H9 (cell line): ENCODE data around the gene NCOA5. TPM values are rescaled to one million over a fixed set of nuclear protein-coding genes. Genes with fewer than 3 reads are reported as not detected.
A peak's percentile ranks its signal among the peaks of the same experiment; 100 is the strongest.

Experiments
- DNase-seq: peaks from one replicate; pipeline ENCODE4 v3.0.0-alpha.2; 2017
- H2AFZ ChIP-seq: one replicate; pipeline ENCODE4 v1.6.1; 2013; ENCODE audit warnings: mild to moderate bottlenecking, low read length, control low read depth, moderate library complexity
- H2AK5ac ChIP-seq: 2 replicates; pipeline ENCODE4 v1.6.1; 2013; ENCODE audit warnings: low read length, control low read depth, mixed read lengths; ENCODE audit not compliant: insufficient read length
- H2BK120ac ChIP-seq: one replicate; pipeline ENCODE4 v1.6.1; 2013; ENCODE audit warnings: low read depth, mild to moderate bottlenecking, low read length, control low read depth, inconsistent platforms; ENCODE audit not compliant: poor library complexity, severe bottlenecking
- H2BK12ac ChIP-seq: 2 replicates; pipeline ENCODE4 v1.6.1; 2013; ENCODE audit warnings: low read length, control low read depth, mixed read lengths, low read depth; ENCODE audit not compliant: insufficient read length
- H2BK15ac ChIP-seq: 2 replicates; pipeline ENCODE4 v1.6.1; 2013; ENCODE audit warnings: low read depth, low read length, control low read depth
- H2BK20ac ChIP-seq: one replicate; pipeline ENCODE4 v1.6.1; 2013; ENCODE audit warnings: low read depth, mild to moderate bottlenecking, low read length, control low read depth, inconsistent platforms; ENCODE audit not compliant: poor library complexity, severe bottlenecking
- H2BK5ac ChIP-seq: 2 replicates; pipeline ENCODE4 v1.6.1; 2013; ENCODE audit warnings: low read length, control low read depth, mixed read lengths; ENCODE audit not compliant: insufficient read length
- H3K14ac ChIP-seq: 2 replicates; pipeline ENCODE4 v1.6.1; 2013; ENCODE audit warnings: low read length, control low read depth; ENCODE audit not compliant: insufficient read depth
- H3K18ac ChIP-seq: 2 replicates; pipeline ENCODE4 v1.6.1; 2013; ENCODE audit warnings: low read depth, mild to moderate bottlenecking, mixed read lengths, low read length, control low read depth; ENCODE audit not compliant: insufficient read length
- H3K23ac ChIP-seq: 2 replicates; pipeline ENCODE4 v1.6.1; 2013; ENCODE audit warnings: low read length, control low read depth, mixed read lengths, low read depth; ENCODE audit not compliant: insufficient read length
- H3K23me2 ChIP-seq: 2 replicates; pipeline ENCODE4 v1.6.1; 2013; ENCODE audit warnings: low read depth, mild to moderate bottlenecking, mixed read lengths, low read length, control low read depth; ENCODE audit not compliant: insufficient read length, poor library complexity, severe bottlenecking
- H3K27ac ChIP-seq: 2 replicates; pipeline ENCODE4 v1.5.1; 2013; ENCODE audit warnings: low read length, control low read depth, mixed read lengths, low read depth; ENCODE audit not compliant: insufficient read length
- H3K27me3 ChIP-seq: 2 replicates; pipeline ENCODE4 v1.6.1; 2013; ENCODE audit warnings: low read length, control low read depth, inconsistent platforms; ENCODE audit not compliant: insufficient read depth
- H3K4ac ChIP-seq: 2 replicates; pipeline ENCODE4 v1.6.1; 2013; ENCODE audit warnings: low read depth, mild to moderate bottlenecking, control low read depth, inconsistent platforms, low read length, moderate library complexity
- H3K4me1 ChIP-seq: 2 replicates; pipeline ENCODE4 v1.6.1; 2013; ENCODE audit warnings: low read length, control low read depth, inconsistent platforms; ENCODE audit not compliant: insufficient read depth
- H3K4me2 ChIP-seq: 2 replicates; pipeline ENCODE4 v1.6.1; 2013; ENCODE audit warnings: low read length, control low read depth, mixed read lengths; ENCODE audit not compliant: insufficient read length, insufficient read depth
- H3K56ac ChIP-seq: 2 replicates; pipeline ENCODE4 v1.6.1; 2013; ENCODE audit warnings: low read depth, mild to moderate bottlenecking, mixed read lengths, low read length, control low read depth; ENCODE audit not compliant: insufficient read length
- H3K79me1 ChIP-seq: 2 replicates; pipeline ENCODE4 v1.6.1; 2013; ENCODE audit warnings: low read depth, mild to moderate bottlenecking, moderate library complexity, low read length, control low read depth, inconsistent platforms; ENCODE audit not compliant: insufficient read depth, poor library complexity, severe bottlenecking
- H3K79me2 ChIP-seq: 2 replicates; pipeline ENCODE4 v1.6.1; 2013; ENCODE audit warnings: low read length, control low read depth, inconsistent platforms; ENCODE audit not compliant: insufficient read depth
- H3K9ac ChIP-seq: 2 replicates; pipeline ENCODE4 v1.6.1; 2013; ENCODE audit warnings: low read length, control low read depth, mixed read lengths; ENCODE audit not compliant: insufficient read length; ENCODE audit errors: extremely low read depth
- H3K9me3 ChIP-seq: one replicate; pipeline ENCODE4 v1.6.1; 2013; ENCODE audit warnings: low read depth, low read length, inconsistent platforms; ENCODE audit not compliant: control insufficient read depth
- H3T11ph ChIP-seq: one replicate; pipeline ENCODE4 v1.6.1; 2013; ENCODE audit warnings: mild to moderate bottlenecking, low read length, control low read depth, inconsistent platforms
- H4K20me1 ChIP-seq: one replicate; pipeline ENCODE4 v1.6.1; 2013; ENCODE audit not compliant: control insufficient read depth, insufficient read length, insufficient read depth
- H4K5ac ChIP-seq: 2 replicates; pipeline ENCODE4 v1.6.1; 2013; ENCODE audit warnings: low read depth, mild to moderate bottlenecking, mixed read lengths, low read length, control low read depth; ENCODE audit not compliant: insufficient read length
- H4K8ac ChIP-seq: replicated peaks from 2 replicates; pipeline ENCODE4 v1.6.1; 2013; ENCODE audit warnings: low read length, control low read depth, mixed read lengths, low read depth; ENCODE audit not compliant: insufficient read length
- H4K91ac ChIP-seq: 2 replicates; pipeline ENCODE4 v1.6.1; 2013; ENCODE audit warnings: low read depth, mild to moderate bottlenecking, moderate library complexity, mixed read lengths, low read length, control low read depth; ENCODE audit not compliant: insufficient read length
- H3K27ac Mint-ChIP-seq, 3 experiments: 2 replicates in 2 of 3; 3 replicates in 1 of 3; pipeline ENCODE4 v1.8.0; 2020 to 2021; ENCODE audit warnings: mixed read lengths in 3 of 3, mild to moderate bottlenecking in 1 of 3, moderate library complexity in 1 of 3
- H3K27me3 Mint-ChIP-seq: 2 replicates; pipeline ENCODE4 v1.8.0; 2021; ENCODE audit warnings: low read depth, mild to moderate bottlenecking, moderate library complexity, mixed read lengths
- H3K36me3 Mint-ChIP-seq, 3 experiments: 2 replicates in 2 of 3; 3 replicates in 1 of 3; pipeline ENCODE4 v1.8.0; 2020 to 2021; ENCODE audit warnings: low read depth in 3 of 3, mixed read lengths in 3 of 3; ENCODE audit not compliant: insufficient read depth in 1 of 3
- H3K4me1 Mint-ChIP-seq, 2 experiments: 2 replicates each; pipeline ENCODE4 v1.8.0; 2020; ENCODE audit warnings: mixed read lengths in 2 of 2
- H3K4me3 Mint-ChIP-seq, 2 experiments: 2 replicates in 1 of 2; 3 replicates in 1 of 2; pipeline ENCODE4 v1.8.0; 2020 to 2021; ENCODE audit warnings: mild to moderate bottlenecking in 2 of 2, mixed read lengths in 2 of 2, moderate library complexity in 1 of 2
- H3K9me3 Mint-ChIP-seq, 2 experiments: 2 replicates in 1 of 2; 3 replicates in 1 of 2; pipeline ENCODE4 v1.8.0; 2020; ENCODE audit warnings: mild to moderate bottlenecking in 2 of 2, mixed read lengths in 2 of 2, moderate library complexity in 1 of 2
- CTCF ChIP-seq: fragments of 200-600 bp; sonication (generic); conservative IDR thresholded peaks from 3 replicates; pipeline ENCODE4 v1.8.0; 2021; ENCODE audit warnings: antibody characterized with exemption, mild to moderate bottlenecking
- WGBS: extraction: QIAGEN DNeasy Blood & Tissue Kit; methylation state at CpG from one replicate; pipeline ENCODE4 v1.1.7; 2013; ENCODE audit warnings: missing lambda C conversion rate, low lambda C conversion rate, mixed read lengths; ENCODE audit not compliant: insufficient read length; ENCODE audit errors: extremely low coverage; 5-methylcytosine and 5-hydroxymethylcytosine counted together
- total RNA-seq: library from RNA; stranded (reverse); gene quantifications from 2 replicates; pipeline ENCODE4 v1.2.1, GENCODE V29; 2021

Gene NCOA5
- total RNA-seq, 1 experiment from 2014 or later = 55.7 TPM

DNA sequence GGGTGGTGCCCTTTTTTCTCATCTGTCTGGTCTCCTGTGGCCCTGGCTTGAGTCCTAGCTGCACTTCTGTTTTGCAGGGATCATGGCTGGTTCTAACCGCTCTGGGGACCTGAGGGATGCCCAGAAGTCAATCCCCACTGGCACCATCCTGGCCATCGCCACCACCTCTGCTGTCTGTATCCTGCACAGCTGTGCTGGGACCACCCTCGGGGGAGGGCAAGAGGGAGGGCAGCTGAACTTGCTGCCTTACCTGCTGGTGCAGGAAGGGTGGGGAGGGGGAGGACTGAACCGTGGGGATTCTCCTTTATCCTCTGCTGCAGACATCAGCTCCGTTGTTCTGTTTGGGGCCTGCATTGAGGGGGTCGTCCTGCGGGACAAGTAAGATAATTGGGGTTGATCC, 46.2 kb downstream of the NCOA5 start:
- Mint-ChIP-seq H3K36me3 (no peaks in the 10 kb centered on the region), H3K4me1 (peaks cover 2 to 20% of the 10 kb centered on the region in 2 experiments; a peak in 2 of 4 replicates), H3K9me3 (no peaks in the 10 kb centered on the region), H3K27ac (peak overlapping the region in 1 of 3 experiments; percentile 89; a peak in 1 of 7 replicates), H3K27me3 (peaks cover 59% of the 10 kb centered on the region), H3K4me3 (no peak overlapping the region)
- Histone ChIP-seq H4K5ac (no peak overlapping the region), H4K91ac (no peak overlapping the region), H2BK15ac (no peak overlapping the region), H4K20me1 (peaks cover 2% of the 10 kb centered on the region), H3K56ac (no peak overlapping the region), H3T11ph (no peak overlapping the region), H2BK12ac (no peak overlapping the region), H3K4me2 (no peak overlapping the region), H2AFZ (no peak overlapping the region), H2BK20ac (no peak overlapping the region), H3K9me3 (no peaks in the 10 kb centered on the region), H2AK5ac (no peak overlapping the region), H3K23me2 (no peaks in the 10 kb centered on the region), H3K27me3 (0 out of 2 replicates have a peak, but pooled peaks cover 3% of the 10 kb centered on the region), H3K18ac (no peak overlapping the region), H4K8ac (no peak overlapping the region), H3K4ac (no peak overlapping the region), H3K79me1 (no peaks in the 10 kb centered on the region), H3K9ac (no peak overlapping the region), H2BK120ac (no peak overlapping the region), H3K4me1 (no peaks in the 10 kb centered on the region), H3K27ac (no peak overlapping the region), H3K23ac (no peak overlapping the region), H3K79me2 (no peaks in the 10 kb centered on the region), H3K14ac (no peak overlapping the region), H2BK5ac (no peak overlapping the region)
- no peak for TF ChIP-seq CTCF
- DNase-seq = no peak
- WGBS = no CpG with 5 or more reads among the region's 7 CpGs
